Adipocyte (in vitro differentiated cells): ENCODE results near the gene NEU1.

ENCODE experiments used
- DNase-seq: peaks from one replicate; pipeline ENCODE4 v3.0.0-alpha.2; 2015; ENCODE audit warnings: low read depth
- H3K27me3 ChIP-seq: replicated peaks from 2 replicates; pipeline ENCODE4 v1.7.0; 2013; ENCODE audit warnings: mild to moderate bottlenecking, low read length, moderate library complexity; ENCODE audit not compliant: control insufficient read depth, insufficient read depth
- H3K36me3 ChIP-seq: 2 replicates; pipeline ENCODE4 v1.7.0; 2013; ENCODE audit warnings: low read length, mild to moderate bottlenecking, moderate library complexity; ENCODE audit not compliant: control insufficient read depth, insufficient read depth, severe bottlenecking
- H3K4me1 ChIP-seq: 2 replicates; pipeline ENCODE4 v1.7.0; 2013; ENCODE audit warnings: mild to moderate bottlenecking, low read length, moderate library complexity; ENCODE audit not compliant: control insufficient read depth, insufficient read depth
- H3K4me3 ChIP-seq: 2 replicates; pipeline ENCODE4 v1.7.0; 2013; ENCODE audit warnings: mild to moderate bottlenecking, low read length, moderate library complexity
- H3K9ac ChIP-seq: 2 replicates; pipeline ENCODE4 v1.7.0; 2013; ENCODE audit warnings: mild to moderate bottlenecking, low read length, moderate library complexity
- H3K9me3 ChIP-seq: 2 replicates; pipeline ENCODE4 v1.7.0; 2013; ENCODE audit warnings: mild to moderate bottlenecking, low read length, moderate library complexity; ENCODE audit not compliant: control insufficient read depth

The NEU1 gene

GRCh38 chr6:31901953-31902643 lies 39.5 kb upstream of the NEU1 start, which contains the start of gene ZBTB12:
Gene ZBTB12 (minus strand): TSS chr6:31902086. CDS start chr6:31901305, 781 bp downstream.
- Histone ChIP-seq H3K4me1 (peaks cover 31% of the 10 kb centered on the region), H3K9me3 (no peaks in the 10 kb centered on the region), H3K4me3 (peak within 1 kb of the TSS; percentile 82), H3K9ac (peak within 1 kb of the TSS; percentile 82), H3K36me3 (no peaks in the 10 kb centered on the region), H3K27me3 (no peaks in the 10 kb centered on the region)
- peak; percentile 98 for DNase-seq

DNA sequence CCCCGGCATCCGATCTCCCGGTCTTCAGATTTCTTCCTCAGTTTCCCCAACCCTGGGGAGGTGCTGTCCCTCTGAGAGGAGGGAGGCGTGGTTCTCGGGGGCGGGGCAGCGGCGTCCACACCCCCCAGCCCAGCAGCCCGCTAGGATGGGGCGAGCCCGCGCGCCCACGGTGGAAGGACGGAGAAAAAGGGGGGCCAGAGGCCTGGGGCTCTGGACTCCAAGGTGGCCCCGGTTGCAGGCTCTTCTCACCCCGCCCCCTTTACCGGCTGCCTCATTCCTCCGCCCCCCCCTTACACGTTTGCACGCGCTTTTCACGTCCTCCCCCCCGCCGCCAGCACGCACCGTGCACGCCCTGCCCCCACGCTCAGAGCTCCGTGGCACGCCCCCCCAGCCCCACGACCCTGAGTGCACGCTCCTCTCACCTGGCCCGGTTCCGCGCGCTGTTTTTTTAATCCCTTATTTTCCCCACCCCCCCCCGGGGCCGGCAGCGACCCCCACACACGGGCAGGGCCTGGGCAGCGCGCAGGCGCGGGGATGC lies 38.9 kb upstream of the NEU1 start:
- H3K27me3 ChIP-seq: no peaks in the 10 kb centered on the region
- H3K9ac ChIP-seq: peak overlapping the region; percentile 82
- peaks cover 31% of the 10 kb centered on the region for H3K4me1 ChIP-seq
- no peaks in the 10 kb centered on the region for H3K36me3 ChIP-seq
- H3K4me3 ChIP-seq: peak overlapping the region; percentile 82
- DNase-seq: peak; percentile 71
- H3K9me3 ChIP-seq: no peaks in the 10 kb centered on the region

DNA sequence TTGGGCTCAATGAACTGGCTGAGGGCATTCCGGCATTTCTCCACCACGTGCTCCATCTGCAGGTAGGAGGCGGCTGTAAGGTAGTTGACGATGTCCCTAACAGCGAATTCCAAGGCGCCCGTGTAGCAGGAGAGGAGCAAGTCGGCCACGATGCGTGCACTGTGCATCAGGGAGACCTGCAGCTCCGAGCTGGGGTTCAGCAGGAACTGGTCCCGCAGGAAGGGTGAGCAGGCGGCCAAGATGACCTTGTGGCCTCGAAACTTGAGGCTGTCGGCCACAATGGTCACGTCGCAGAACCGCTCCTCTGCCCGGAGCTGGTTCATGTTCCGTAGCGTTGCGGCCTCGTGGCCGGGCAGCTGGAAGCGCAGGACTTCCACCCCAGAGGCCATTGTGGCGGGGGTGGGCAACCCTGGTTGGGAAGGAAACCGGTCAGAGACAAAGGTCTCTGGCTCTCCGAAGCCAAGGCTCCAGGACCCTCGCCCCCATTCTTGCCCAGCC lies 38.3 kb upstream of the NEU1 start:
- H3K9ac ChIP-seq: peak overlapping the region; percentile 82
- peak overlapping the region; percentile 82 for H3K4me3 ChIP-seq
- no peak for DNase-seq
- H3K4me1 ChIP-seq: peaks cover 31% of the 10 kb centered on the region
- no peaks in the 10 kb centered on the region for H3K27me3 ChIP-seq
- H3K36me3 ChIP-seq: no peaks in the 10 kb centered on the region
- H3K9me3 ChIP-seq: no peaks in the 10 kb centered on the region

GRCh38 chr6:31899882-31900722 lies 37.5 kb upstream of the NEU1 start:
- Histone ChIP-seq H3K9me3 (no peaks in the 10 kb centered on the region), H3K9ac (no peak overlapping the region), H3K4me3 (no peak overlapping the region), H3K4me1 (peaks cover 31% of the 10 kb centered on the region), H3K36me3 (peaks cover under 1% of the 10 kb centered on the region), H3K27me3 (no peaks in the 10 kb centered on the region)
- no peak for DNase-seq

DNA sequence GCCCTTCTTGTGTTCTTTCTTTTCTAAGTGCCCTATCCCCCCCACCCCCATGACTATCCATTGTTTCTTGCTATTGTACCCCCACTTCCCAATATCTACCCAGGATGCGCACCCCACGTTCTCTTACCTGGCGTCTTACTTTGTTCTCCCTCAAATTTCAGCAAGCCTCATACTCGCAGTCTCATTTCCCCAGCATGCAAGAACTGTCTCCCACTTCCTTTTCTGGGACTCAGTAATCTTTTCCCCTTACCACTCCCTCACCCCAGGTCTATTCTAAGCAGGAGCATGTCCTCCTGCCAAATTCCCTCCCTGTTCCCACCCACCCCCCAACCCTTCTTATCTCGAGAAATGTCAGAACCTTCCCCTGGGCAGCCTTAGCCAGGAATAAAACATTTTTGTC lies 36.6 kb upstream of the NEU1 start:
- Histone ChIP-seq H3K27me3 (no peaks in the 10 kb centered on the region), H3K36me3 (peaks cover 6% of the 10 kb centered on the region), H3K9ac (no peak overlapping the region), H3K4me3 (no peak overlapping the region), H3K4me1 (peaks cover 31% of the 10 kb centered on the region), H3K9me3 (no peaks in the 10 kb centered on the region)
- DNase-seq: no peak

GRCh38 chr6:31898383-31899011 lies 35.9 kb upstream of the NEU1 start:
- DNase-seq: peak; percentile 56
- peaks cover 8% of the 10 kb centered on the region for H3K36me3 ChIP-seq
- no peaks in the 10 kb centered on the region for H3K27me3 ChIP-seq
- peaks cover 25% of the 10 kb centered on the region for H3K4me1 ChIP-seq
- peak overlapping the region; percentile 94 for H3K4me3 ChIP-seq
- H3K9me3 ChIP-seq: no peaks in the 10 kb centered on the region
- H3K9ac ChIP-seq: peak overlapping the region; percentile 91

- no peaks in the 10 kb centered on the region for H3K27me3 ChIP-seq
- H3K4me1 ChIP-seq: peaks cover 25% of the 10 kb centered on the region
- peak within 1 kb of the TSS; percentile 94 for H3K4me3 ChIP-seq
- no peaks in the 10 kb centered on the region for H3K9me3 ChIP-seq
- H3K9ac ChIP-seq: peak within 1 kb of the TSS; percentile 91
- H3K36me3 ChIP-seq: peaks cover 15% of the 10 kb centered on the region
- peak; percentile 94 for DNase-seq
Measured at GRCh38 chr6:31897612-31898382, 35.2 kb upstream of the NEU1 start, which contains the start of gene EHMT2. Gene EHMT2 (minus strand): TSS chr6:31897698. CDS start chr6:31897677, 21 bp downstream.

- peak overlapping the region; percentile 91 for H3K9ac ChIP-seq
- H3K36me3 ChIP-seq: peaks cover 22% of the 10 kb centered on the region
- H3K4me1 ChIP-seq: peaks cover 20% of the 10 kb centered on the region
- peak; percentile 34 for DNase-seq
- no peaks in the 10 kb centered on the region for H3K27me3 ChIP-seq
- H3K9me3 ChIP-seq: no peaks in the 10 kb centered on the region
- peak overlapping the region; percentile 94 for H3K4me3 ChIP-seq
Measured at GRCh38 chr6:31896856-31897611, 34.4 kb upstream of the NEU1 start.

DNA sequence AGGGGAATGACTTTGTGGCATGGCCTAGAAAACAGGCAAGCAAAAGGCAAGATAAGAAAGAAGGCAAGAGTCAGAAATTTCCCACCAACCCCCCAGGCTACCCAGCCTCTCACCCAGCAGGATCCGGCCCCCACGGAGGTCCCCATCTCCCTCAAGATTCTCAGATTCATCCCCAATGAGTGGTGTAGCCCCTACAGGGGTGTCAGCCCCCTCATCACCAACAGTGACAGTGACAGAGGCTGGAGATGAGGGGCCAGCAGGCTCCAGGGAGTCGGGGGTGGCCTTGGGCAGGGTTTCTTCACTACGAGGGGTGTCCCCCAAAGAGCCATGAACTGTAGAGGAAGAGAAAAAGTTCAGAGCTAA lies 33.9 kb upstream of the NEU1 start:
- H3K36me3 ChIP-seq: peaks cover 27% of the 10 kb centered on the region
- no peaks in the 10 kb centered on the region for H3K27me3 ChIP-seq
- H3K4me3 ChIP-seq: peak overlapping the region; percentile 94
- H3K4me1 ChIP-seq: peaks cover 20% of the 10 kb centered on the region
- no peaks in the 10 kb centered on the region for H3K9me3 ChIP-seq
- DNase-seq: no peak
- H3K9ac ChIP-seq: peak overlapping the region; percentile 91

GRCh38 chr6:31892821-31893220 lies 30.2 kb upstream of the NEU1 start:
- Histone ChIP-seq H3K36me3 (peaks cover 46% of the 10 kb centered on the region), H3K9ac (no peak overlapping the region), H3K27me3 (no peaks in the 10 kb centered on the region), H3K9me3 (no peaks in the 10 kb centered on the region), H3K4me3 (no peak overlapping the region), H3K4me1 (peaks cover 8% of the 10 kb centered on the region)
- DNase-seq: no peak
